Measurements from ENCODE around the gene ARRB1.

The ARRB1 gene

GRCh38 chr11:75239531-75240290, 111.8 kb downstream of the ARRB1 start:
- no peak overlapping the region for H3K27ac ChIP-seq
- TF ChIP-seq ZFX (IDR thresholded peaks at IDR 0.05; ENCODE audit: borderline replicate concordance) (no peak), CTCF (IDR thresholded peaks at IDR 0.05) (no peak)

- no peak for TF ChIP-seq CTCF (IDR thresholded peaks at IDR 0.05)
- H3K27ac ChIP-seq: no peak overlapping the region
Observed at GRCh38 chr11:75238595-75239440, 112.6 kb downstream of the ARRB1 start.

- no peak for TF ChIP-seq CTCF (IDR thresholded peaks at IDR 0.05)
- no peak for TF ChIP-seq ZFX (IDR thresholded peaks at IDR 0.05; ENCODE audit: borderline replicate concordance)
- no peak overlapping the region for H3K27ac ChIP-seq
Observed at GRCh38 chr11:75237050-75237449, 114.4 kb downstream of the ARRB1 start.

- TF ChIP-seq CTCF (IDR thresholded peaks at IDR 0.05) (no peak), ZFX (IDR thresholded peaks at IDR 0.05; ENCODE audit: borderline replicate concordance) (no peak)
- H3K27ac ChIP-seq: no peak overlapping the region
Observed at GRCh38 chr11:75236062-75236461, 115.4 kb downstream of the ARRB1 start.

- TF ChIP-seq CTCF (IDR thresholded peaks at IDR 0.05) (no peak), ZFX (IDR thresholded peaks at IDR 0.05; ENCODE audit: borderline replicate concordance) (no peak)
- H3K27ac ChIP-seq: no peak overlapping the region
Observed at GRCh38 chr11:75233754-75234172, 117.7 kb downstream of the ARRB1 start.

GRCh38 chr11:75230621-75231020, 120.8 kb downstream of the ARRB1 start:
- no peak overlapping the region for H3K27ac ChIP-seq
- TF ChIP-seq CTCF (IDR thresholded peaks at IDR 0.05) (no peak), ZFX (IDR thresholded peaks at IDR 0.05; ENCODE audit: borderline replicate concordance) (no peak)

- TF ChIP-seq ZFX (IDR thresholded peaks at IDR 0.05; ENCODE audit: borderline replicate concordance) (no peak), CTCF (IDR thresholded peaks at IDR 0.05) (no peak)
- no peak overlapping the region for H3K27ac ChIP-seq
Observed at GRCh38 chr11:75229466-75229865, 122.0 kb downstream of the ARRB1 start.

Measured in 22Rv1 (cell line).